ENCODE data around the gene SCD.

GRCh38 chr10:100401631-100402328, 54.7 kb downstream of the SCD start:
- no peak for TF ChIP-seq CTCF (IDR thresholded peaks at IDR 0.05)
- no peak for TF ChIP-seq POLR2A (IDR thresholded peaks at IDR 0.05)
